Measurements from ENCODE around the gene MYL12B.

Gene MYL12B

GRCh38 chr18:3261373-3262233 is at the start of gene MYL12B:
TSS of gene MYL12B (plus strand) at chr18:3262133. CDS start at chr18:3272899, 10,766 bp downstream.
- peak within 1 kb of the TSS; percentile 90 for H3K4me3 ChIP-seq (ENCODE audit: low read depth, low read length)
- ChIA-PET CTCF (interaction anchor here (1.0 to 1.5 kb wide), 2 partner anchors 13 to 405 kb away, joined by 3 to 6 read pairs; no protein-coding TSS in a partner anchor), POLR2A (interaction anchor here (0.7 to 1.7 kb wide), 3 partner anchors 9 to 404 kb away, joined by 3 to 21 read pairs (median 3); no protein-coding TSS in a partner anchor)
- no peak for DNase-seq (ENCODE audit: low read depth, low spot score)
- no peak for TF ChIP-seq CTCF (IDR thresholded peaks at IDR 0.05; ENCODE audit: insufficient read depth, low read length, missing control alignments)

GRCh38 chr18:3212657-3213056 is 49.3 kb upstream of the MYL12B start:
- TF ChIP-seq CTCF (IDR thresholded peaks at IDR 0.05; ENCODE audit: insufficient read depth, low read length, missing control alignments), result no peak
- POLR2A ChIA-PET, result no interaction called here
- CTCF ChIA-PET, result no interaction called here
- DNase-seq (ENCODE audit: low read depth, low spot score), result no peak
- no peak overlapping the region for H3K4me3 ChIP-seq (ENCODE audit: low read depth, low read length)

- no peak for DNase-seq (ENCODE audit: low read depth, low spot score)
- TF ChIP-seq CTCF (IDR thresholded peaks at IDR 0.05; ENCODE audit: insufficient read depth, low read length, missing control alignments), result no peak
- H3K4me3 ChIP-seq (ENCODE audit: low read depth, low read length), result no peak overlapping the region
- ChIA-PET POLR2A (no interaction called here), CTCF (no interaction called here)
Measured at GRCh38 chr18:3213300-3214059, 48.5 kb upstream of the MYL12B start.

GRCh38 chr18:3214855-3215637 is 46.9 kb upstream of the MYL12B start:
- no peak for TF ChIP-seq CTCF (IDR thresholded peaks at IDR 0.05; ENCODE audit: insufficient read depth, low read length, missing control alignments)
- POLR2A ChIA-PET, result no interaction called here
- no peak overlapping the region for H3K4me3 ChIP-seq (ENCODE audit: low read depth, low read length)
- no peak for DNase-seq (ENCODE audit: low read depth, low spot score)
- CTCF ChIA-PET, result no interaction called here

- CTCF ChIA-PET, result interaction anchor here (1.3 to 1.4 kb wide), 2 partner anchors 22 to 451 kb away, joined by 3 read pairs; no protein-coding TSS in a partner anchor
- no peak for TF ChIP-seq CTCF (IDR thresholded peaks at IDR 0.05; ENCODE audit: insufficient read depth, low read length, missing control alignments)
- no peak for DNase-seq (ENCODE audit: low read depth, low spot score)
Measured at GRCh38 chr18:3216987-3217386, 44.9 kb upstream of the MYL12B start.

More at GRCh38 chr18:3216987-3217386, 44.9 kb upstream of the MYL12B start:
- no peak overlapping the region for H3K4me3 ChIP-seq (ENCODE audit: low read depth, low read length)
- POLR2A ChIA-PET, result no interaction called here

Data from AG04449 (cell line).